HG03139 (cell line): Measurements from ENCODE around the gene PRR5.

Experiments used
- ATAC-seq: cut with Tn5 transposase; IDR thresholded peaks from one replicate; pipeline ENCODE4 v1.9.1; 2021; ENCODE audit not compliant: unreplicated experiment

The PRR5 gene

GRCh38 chr22:44711690-44712555 is 9.9 kb downstream of the PRR5 start:
- no peak for ATAC-seq

GRCh38 chr22:44712962-44713361 is 11.0 kb downstream of the PRR5 start:
- no peak for ATAC-seq

DNA sequence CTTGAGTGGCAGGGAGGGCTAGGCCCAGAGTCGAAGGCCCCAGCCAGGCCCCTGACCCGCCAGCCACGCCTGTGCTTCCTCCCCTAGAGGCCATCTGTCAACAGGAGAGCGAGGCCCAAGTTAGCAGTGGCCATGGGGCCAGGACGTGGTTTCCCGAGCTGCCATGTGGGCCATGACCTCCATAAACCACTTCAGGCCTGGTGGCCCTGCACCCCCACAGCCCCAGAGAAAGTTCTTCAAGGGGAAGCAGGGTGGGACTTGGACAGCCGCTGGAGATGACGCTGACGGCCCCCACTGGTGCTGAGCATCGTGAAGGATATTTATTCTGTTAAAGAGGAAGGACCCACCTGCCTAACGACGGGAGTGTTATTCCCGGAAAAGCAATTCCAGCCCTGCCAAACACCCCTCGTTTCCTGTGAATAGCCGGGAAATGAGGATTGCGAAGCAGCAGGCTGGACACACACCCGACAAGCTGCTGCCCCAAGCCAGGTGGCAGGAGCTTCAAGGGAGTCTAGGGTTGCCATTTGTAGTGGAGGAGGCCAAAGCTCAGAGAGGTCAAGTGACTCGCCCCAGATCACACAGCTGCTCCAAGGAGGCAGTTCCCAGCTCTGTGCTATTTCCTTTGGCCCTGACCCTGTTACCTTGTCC is 12.8 kb downstream of the PRR5 start:
- ATAC-seq: no peak

DNA sequence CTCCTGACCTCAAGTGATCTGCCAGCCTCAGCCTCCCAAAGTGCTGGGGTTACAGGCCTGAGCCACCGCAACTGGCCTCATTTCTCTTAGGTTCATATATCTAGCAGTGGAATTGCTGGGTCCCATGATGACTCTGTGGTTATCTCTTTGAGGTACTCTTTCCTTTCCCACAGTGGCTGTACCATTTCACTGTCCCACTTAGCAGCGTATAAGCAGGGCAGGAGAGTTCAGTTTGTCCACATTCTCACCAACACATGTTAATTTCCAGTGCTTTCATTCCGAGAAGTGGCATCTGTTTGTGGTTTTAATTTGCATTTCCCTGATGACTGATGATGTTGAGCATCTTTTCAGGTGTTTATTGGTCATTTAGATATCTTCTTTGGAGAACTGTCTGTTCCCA is 16.4 kb downstream of the PRR5 start:
- ATAC-seq: no peak

DNA sequence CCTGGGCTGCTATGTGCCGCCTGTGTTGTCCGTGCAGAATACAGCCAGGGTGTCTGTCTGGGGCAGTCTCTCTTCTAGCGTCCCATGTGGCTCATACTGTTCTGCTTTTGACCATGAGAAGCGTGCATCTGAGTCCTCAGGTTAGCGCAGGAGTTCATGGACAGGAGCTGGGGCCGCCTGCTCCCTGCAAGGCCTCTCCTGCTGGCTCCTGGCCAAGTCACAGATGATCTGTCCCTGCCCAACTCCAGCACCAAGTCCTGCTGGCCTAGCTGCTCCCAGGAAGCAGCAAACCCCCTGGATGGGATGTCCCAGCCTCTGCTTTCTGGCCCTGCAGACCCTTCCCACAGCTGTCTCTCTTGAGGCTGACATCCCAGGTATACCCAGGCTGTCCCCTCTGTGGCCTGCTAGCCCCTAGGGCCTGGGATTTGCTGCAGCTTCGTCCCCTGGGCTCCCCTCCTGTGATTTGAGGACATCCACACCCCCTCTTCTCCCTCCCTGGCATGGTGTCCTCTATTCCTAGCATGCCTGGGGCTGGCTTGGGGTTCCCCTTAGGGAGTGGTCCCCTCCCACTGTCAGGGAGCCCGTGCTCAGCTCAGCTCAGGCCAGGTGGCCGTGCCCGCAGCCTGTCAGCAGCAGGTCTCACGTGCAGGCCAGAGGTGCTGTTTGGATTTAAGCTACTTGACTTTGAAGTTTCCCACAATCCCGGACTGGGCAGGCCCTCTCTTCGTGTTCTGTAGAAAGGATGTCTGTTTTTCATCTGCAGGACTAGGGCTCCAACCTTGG is 17.8 kb downstream of the PRR5 start:
- ATAC-seq: no peak

- ATAC-seq: no peak
These were observed 19.2 kb downstream of the PRR5 start for GRCh38 chr22:44721213-44721612.

- no peak for ATAC-seq
These were observed 20.6 kb downstream of the PRR5 start for GRCh38 chr22:44722611-44723010.

DNA sequence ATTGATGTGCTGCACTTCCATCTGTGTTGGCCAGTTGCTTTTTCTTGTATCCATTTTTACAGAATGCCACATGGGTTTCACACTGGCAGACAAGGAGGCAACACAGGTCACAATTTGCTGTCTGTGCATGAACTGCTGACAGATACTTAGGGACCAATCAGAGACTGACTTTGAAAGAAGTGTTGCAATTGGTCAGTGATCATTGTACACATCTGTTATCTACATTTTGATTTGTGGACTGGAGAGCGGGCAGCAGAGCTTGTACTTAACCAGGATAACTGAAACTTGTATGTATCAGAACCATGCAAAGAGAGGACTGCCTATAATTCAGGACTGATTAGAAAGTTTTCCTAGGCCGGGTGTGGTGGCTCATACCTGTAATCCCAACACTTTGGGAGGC is 21.8 kb downstream of the PRR5 start:
- ATAC-seq: no peak

GRCh38 chr22:44724416-44724815 is 22.4 kb downstream of the PRR5 start:
- no peak for ATAC-seq

DNA sequence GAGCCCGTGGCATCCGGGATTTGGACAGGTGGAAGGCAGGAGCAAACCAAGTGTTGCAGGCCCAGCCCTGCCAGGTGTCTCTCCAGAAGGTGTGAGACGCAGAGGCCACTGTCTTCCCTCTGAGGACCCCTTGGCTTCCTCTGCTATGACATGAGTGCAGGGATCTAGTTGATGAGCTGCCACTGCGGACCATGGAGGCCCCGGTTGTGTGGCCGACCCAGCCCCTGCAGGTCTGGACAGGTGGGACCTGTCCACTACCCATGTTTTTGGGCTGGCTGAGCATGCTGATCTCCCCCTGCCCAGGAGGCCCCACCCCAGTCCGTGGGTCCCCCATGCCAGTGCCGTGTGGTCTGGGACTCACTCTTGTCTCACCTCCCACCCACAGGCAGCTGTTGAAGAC is 22.9 kb downstream of the PRR5 start:
- no peak for ATAC-seq

- no peak for ATAC-seq
These were observed 24.4 kb downstream of the PRR5 start for GRCh38 chr22:44726439-44726838.

DNA sequence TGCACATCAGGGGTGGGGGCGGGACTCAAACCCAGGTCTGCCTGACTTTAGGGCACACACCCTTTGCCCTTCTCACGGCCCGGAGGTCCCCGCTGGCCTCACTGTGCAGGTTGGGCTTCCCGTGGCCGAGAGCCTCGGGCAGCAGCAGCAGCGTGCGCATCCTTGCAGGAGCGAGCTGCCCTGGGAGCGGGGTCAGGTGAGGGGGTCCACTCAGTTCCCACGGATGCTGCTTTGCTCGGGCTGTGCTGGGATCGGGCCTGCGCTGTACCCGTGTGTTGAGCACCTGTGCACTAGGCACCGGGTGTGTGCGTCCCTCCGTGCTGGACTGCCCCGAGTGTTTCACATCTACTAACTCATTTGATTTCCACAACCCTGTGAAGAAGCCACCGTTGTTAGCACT is 25.1 kb downstream of the PRR5 start:
- no peak for ATAC-seq

- ATAC-seq: no peak
These were observed 25.7 kb downstream of the PRR5 start for GRCh38 chr22:44727709-44728108.

- no peak for ATAC-seq
These were observed 26.8 kb downstream of the PRR5 start for GRCh38 chr22:44728761-44729324.

GRCh38 chr22:44729391-44730021 is 27.5 kb downstream of the PRR5 start:
- ATAC-seq: no peak

GRCh38 chr22:44730022-44730393 is 28.0 kb downstream of the PRR5 start:
- ATAC-seq: no peak

GRCh38 chr22:44730490-44731356 is 28.7 kb downstream of the PRR5 start:
- ATAC-seq: no peak

DNA sequence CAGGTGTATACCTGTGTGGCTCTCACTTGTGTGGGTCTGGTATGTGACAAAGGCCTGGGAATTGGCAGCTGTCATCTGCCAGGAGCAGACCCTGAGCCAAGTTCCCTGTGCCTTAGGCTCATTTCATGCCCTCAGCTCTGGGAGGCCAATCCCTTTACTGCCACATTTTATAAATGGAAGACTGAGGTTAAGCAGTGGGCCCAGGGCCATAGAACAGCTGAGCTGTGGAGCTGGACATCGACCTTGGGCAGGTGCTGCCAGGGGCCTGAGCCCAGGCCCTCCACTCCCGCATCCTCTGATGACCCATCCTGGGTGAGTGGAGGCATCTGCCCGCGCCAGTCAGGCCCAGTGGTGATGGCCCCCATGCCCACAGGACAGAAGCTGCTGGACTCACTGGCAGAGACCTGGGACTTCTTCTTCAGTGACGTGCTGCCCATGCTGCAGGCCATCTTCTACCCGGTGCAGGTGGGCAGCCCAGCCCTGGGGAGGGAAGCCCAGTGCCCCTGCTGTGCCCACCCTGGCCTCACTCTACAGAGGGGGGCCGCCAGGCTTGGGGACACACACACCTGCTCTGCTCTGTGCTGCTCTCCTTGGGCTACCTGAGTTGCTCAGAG is 29.5 kb downstream of the PRR5 start:
- no peak for ATAC-seq

GRCh38 chr22:44732017-44732561 is 30.1 kb downstream of the PRR5 start:
- ATAC-seq: no peak
